ENCODE results near the gene HADHA. TPM values are rescaled to one million over a fixed set of nuclear protein-coding genes. Genes with fewer than 3 reads are reported as not detected.
"Not testable (repeated sequence)": the region's sequence is repeated elsewhere in the genome, so short reads cannot be mapped to it uniquely, and the experiment has no call there.

The HADHA gene
- total RNA-seq, 4 donors from 2014 or later, result 443 to 480 (median 462) TPM

- peaks cover 16 to 23% (median 23%) of the 10 kb centered on the region in 3 donors for H3K27me3 ChIP-seq
- intact Hi-C loops (cut with DNase I; ENCODE audit: low total_unique reads), result no loop called here
- no peaks in the 10 kb centered on the region for H3K9me3 ChIP-seq
- in situ Hi-C loops (cut with MboI; ENCODE audit: low sequenced_read_pairs in 4 of 4), result no loop called here
- TF ChIP-seq CTCF (IDR thresholded peaks at IDR 0.05 in 4 of 5, conservative IDR thresholded peaks at IDR 0.05 in 1 of 5), result no peak
- TF ChIP-seq POLR2A (IDR thresholded peaks at IDR 0.05), result no peak
- ATAC-seq (no peak), DNase-seq (peak in 1 of 2 donors; percentile 12)
- H3K4me3 ChIP-seq, result no peak overlapping the region
- peaks cover under 1 to 8% of the 10 kb centered on the region in 2 donors for H3K4me1 ChIP-seq
- H3K36me3 ChIP-seq, result no peaks in the 10 kb centered on the region
- H3K27ac ChIP-seq, result no peak overlapping the region
Measured at GRCh38 chr2:26169681-26170414, 74.6 kb downstream of the HADHA start.

GRCh38 chr2:26169226-26169625, 75.2 kb downstream of the HADHA start:
- no peaks in the 10 kb centered on the region for H3K9me3 ChIP-seq
- intact Hi-C loops (cut with DNase I; ENCODE audit: low total_unique reads) (no loop called here), in situ Hi-C loops (cut with MboI; ENCODE audit: low sequenced_read_pairs in 4 of 4) (no loop called here)
- H3K27ac ChIP-seq, result no peak overlapping the region
- H3K27me3 ChIP-seq, result peaks cover 12 to 21% (median 20%) of the 10 kb centered on the region in 3 donors
- H3K36me3 ChIP-seq, result no peaks in the 10 kb centered on the region
- TF ChIP-seq CTCF (IDR thresholded peaks at IDR 0.05 in 4 of 5, conservative IDR thresholded peaks at IDR 0.05 in 1 of 5) (no peak), POLR2A (IDR thresholded peaks at IDR 0.05) (no peak)
- DNase-seq (no peak), ATAC-seq (no peak)
- peaks cover 7 to 12% of the 10 kb centered on the region in 2 donors for H3K4me1 ChIP-seq
- H3K4me3 ChIP-seq, result no peak overlapping the region

GRCh38 chr2:26168785-26169184, 75.6 kb downstream of the HADHA start:
- ATAC-seq, result no peak
- intact Hi-C loops (cut with DNase I; ENCODE audit: low total_unique reads), result no loop called here
- in situ Hi-C loops (cut with MboI; ENCODE audit: low sequenced_read_pairs in 4 of 4), result no loop called here
- TF ChIP-seq CTCF (IDR thresholded peaks at IDR 0.05 in 4 of 5, conservative IDR thresholded peaks at IDR 0.05 in 1 of 5) (no peak), POLR2A (IDR thresholded peaks at IDR 0.05) (no peak)
- Histone ChIP-seq H3K4me1 (peaks cover 7 to 9% of the 10 kb centered on the region in 2 donors), H3K27ac (peak overlapping the region in 1 of 4 donors; percentile 21), H3K27me3 (peaks cover 8 to 16% (median 16%) of the 10 kb centered on the region in 3 donors), H3K4me3 (no peak overlapping the region), H3K36me3 (no peaks in the 10 kb centered on the region), H3K9me3 (no peaks in the 10 kb centered on the region)
- no peak for DNase-seq

- intact Hi-C loops (cut with DNase I; ENCODE audit: low total_unique reads); in situ Hi-C loops (cut with MboI; ENCODE audit: low sequenced_read_pairs in 4 of 4): not testable (repeated sequence)
Measured at GRCh38 chr2:26166541-26166940, 77.9 kb downstream of the HADHA start.

GRCh38 chr2:26165403-26165802, 79.0 kb downstream of the HADHA start:
- Histone ChIP-seq H3K36me3 (no peaks in the 10 kb centered on the region), H3K4me3 (no peak overlapping the region), H3K27me3 (no peaks in the 10 kb centered on the region), H3K9me3 (no peaks in the 10 kb centered on the region), H3K4me1 (peaks cover 3 to 12% of the 10 kb centered on the region in 2 donors), H3K27ac (peak overlapping the region in 2 of 4 donors; percentile 82 to 84)
- ATAC-seq (no peak), DNase-seq (no peak)
- intact Hi-C loops (cut with DNase I; ENCODE audit: low total_unique reads), result no loop called here
- TF ChIP-seq CTCF (IDR thresholded peaks at IDR 0.05 in 4 of 5, conservative IDR thresholded peaks at IDR 0.05 in 1 of 5), result no peak
- no peak for TF ChIP-seq POLR2A (IDR thresholded peaks at IDR 0.05)
- in situ Hi-C loops (cut with MboI; ENCODE audit: low sequenced_read_pairs in 4 of 4), result no loop called here

More at GRCh38 chr2:26166541-26166940, 77.9 kb downstream of the HADHA start:
- H3K27ac ChIP-seq, H3K9me3 ChIP-seq, H3K27me3 ChIP-seq, H3K36me3 ChIP-seq, DNase-seq, H3K4me3 ChIP-seq, ATAC-seq: not testable (repeated sequence)
- H3K4me1 ChIP-seq, result peaks cover 3 to 12% of the 10 kb centered on the region in 2 donors

All from gastrocnemius medialis (tissue), 4 donors.